PC-9 (cell line): Measurements from ENCODE around the gene CD247.

ENCODE experiments used
- EZH2 ChIP-seq: fragments of 200-600 bp; sonication (generic); IDR thresholded peaks from 2 replicates; pipeline ENCODE4 v1.8.0; 2017; ENCODE audit warnings: antibody characterized with exemption, low read depth
- TF ChIP-seq, protein P1 (sequence below): fragments of 200-600 bp; sonication (generic); conservative IDR thresholded peaks from 2 replicates; pipeline ENCODE4 v1.6.1; 2017; ENCODE audit warnings: mixed run types, antibody characterized with exemption, mild to moderate bottlenecking, moderate library complexity

DNA sequence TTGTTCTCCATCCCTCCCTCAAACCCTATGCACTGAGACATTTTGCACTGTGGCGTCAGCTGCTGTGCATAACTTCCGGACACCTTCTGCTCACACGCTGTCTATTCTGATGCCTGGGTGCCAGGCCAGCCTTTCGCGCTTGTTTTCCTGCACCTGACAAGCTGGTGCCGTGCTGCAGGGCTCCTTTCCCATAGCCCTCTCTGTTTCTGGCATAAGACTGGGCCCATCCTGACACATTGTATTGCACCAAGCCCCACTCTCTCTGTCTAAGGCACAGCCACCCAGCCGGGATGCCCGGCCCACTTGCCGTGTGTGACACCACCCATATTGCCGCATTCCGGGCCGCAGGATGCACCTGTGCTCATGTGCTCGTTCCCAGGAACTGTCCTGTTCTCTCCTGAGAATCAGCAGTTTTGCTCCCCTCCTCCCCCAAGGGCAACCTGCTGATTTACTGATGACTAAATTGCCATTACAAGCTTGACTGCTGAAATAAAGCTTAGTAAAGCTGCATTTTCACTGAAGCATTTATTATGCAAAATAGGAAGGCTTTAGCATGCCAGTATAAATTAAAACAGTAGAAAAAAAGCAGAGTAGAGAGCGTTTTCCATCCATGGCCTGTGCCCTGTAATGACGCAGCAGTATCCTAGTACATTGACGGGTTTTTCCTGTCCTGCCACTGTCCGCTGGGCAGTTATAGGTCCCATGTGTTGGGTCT is 88.0 kb downstream of the CD247 start:
- TF ChIP-seq, protein P1, sequence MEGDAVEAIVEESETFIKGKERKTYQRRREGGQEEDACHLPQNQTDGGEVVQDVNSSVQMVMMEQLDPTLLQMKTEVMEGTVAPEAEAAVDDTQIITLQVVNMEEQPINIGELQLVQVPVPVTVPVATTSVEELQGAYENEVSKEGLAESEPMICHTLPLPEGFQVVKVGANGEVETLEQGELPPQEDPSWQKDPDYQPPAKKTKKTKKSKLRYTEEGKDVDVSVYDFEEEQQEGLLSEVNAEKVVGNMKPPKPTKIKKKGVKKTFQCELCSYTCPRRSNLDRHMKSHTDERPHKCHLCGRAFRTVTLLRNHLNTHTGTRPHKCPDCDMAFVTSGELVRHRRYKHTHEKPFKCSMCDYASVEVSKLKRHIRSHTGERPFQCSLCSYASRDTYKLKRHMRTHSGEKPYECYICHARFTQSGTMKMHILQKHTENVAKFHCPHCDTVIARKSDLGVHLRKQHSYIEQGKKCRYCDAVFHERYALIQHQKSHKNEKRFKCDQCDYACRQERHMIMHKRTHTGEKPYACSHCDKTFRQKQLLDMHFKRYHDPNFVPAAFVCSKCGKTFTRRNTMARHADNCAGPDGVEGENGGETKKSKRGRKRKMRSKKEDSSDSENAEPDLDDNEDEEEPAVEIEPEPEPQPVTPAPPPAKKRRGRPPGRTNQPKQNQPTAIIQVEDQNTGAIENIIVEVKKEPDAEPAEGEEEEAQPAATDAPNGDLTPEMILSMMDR = no peak
- TF ChIP-seq EZH2 = no peak
